Measurements from ENCODE around the gene CCDC187.
"Not testable (repeated sequence)": the region's sequence is repeated elsewhere in the genome, so short reads cannot be mapped to it uniquely, and the experiment has no call there.

CCDC187 gene

DNA sequence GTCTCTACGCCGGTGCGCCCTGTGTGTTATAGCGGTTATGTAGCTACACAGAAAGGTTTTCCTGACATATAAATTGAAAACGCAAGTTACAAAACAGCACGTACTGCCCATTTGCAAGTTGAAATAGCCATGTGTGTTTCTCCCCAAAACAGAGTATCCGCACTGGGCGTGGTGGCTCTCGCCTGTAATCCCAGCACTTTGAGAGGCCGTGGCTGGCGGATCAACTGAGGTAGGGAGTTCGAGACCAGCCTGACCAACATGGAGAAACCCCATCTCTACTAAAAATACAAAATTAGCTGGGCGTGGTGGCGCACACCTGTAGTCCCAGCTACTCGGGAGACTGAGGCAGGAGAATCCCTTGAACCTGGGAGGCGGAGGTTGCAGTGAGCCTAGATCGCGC is 37.3 kb downstream of the CCDC187 start:
- not testable (repeated sequence) for DNase-seq (ENCODE audit: low read depth)

DNA sequence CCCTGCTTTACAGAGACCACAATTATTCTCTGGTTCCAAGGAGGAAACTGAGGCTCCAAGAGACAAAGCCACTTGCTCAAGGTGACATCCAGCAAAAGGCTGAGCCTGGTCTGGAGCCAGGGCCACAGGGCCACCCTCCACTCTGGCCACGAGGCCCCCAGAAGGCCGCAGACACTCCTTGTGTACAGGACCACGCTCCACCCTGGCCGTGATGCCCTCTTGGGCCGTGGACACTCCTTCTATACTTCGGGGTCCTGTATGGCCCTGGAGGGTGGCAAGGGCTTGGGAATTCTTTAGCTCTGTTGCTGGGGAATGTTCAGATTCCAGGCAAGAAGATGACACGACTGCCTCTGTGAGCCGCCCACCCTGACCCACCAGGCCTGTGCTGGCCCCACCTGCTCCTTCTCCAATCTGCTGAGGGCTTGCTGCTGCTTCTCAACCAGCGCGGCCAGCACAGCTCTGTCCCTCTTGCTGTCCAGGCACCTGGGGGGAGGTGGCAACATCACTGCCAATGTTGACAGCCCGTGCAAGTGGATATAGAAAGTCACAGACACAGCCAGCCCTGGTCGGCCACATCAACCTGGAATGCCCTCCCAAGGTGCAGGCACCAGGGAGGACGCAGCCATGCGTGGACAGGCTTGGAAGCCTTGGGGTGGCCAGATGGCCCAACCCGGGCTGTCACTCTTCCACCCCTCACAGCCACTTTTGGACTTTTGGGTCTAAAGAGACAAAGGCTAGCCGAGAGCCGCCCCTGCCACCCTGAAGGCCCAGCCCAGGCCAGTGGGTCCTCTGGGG is 38.1 kb downstream of the CCDC187 start:
- DNase-seq (ENCODE audit: low read depth), result no peak

DNA sequence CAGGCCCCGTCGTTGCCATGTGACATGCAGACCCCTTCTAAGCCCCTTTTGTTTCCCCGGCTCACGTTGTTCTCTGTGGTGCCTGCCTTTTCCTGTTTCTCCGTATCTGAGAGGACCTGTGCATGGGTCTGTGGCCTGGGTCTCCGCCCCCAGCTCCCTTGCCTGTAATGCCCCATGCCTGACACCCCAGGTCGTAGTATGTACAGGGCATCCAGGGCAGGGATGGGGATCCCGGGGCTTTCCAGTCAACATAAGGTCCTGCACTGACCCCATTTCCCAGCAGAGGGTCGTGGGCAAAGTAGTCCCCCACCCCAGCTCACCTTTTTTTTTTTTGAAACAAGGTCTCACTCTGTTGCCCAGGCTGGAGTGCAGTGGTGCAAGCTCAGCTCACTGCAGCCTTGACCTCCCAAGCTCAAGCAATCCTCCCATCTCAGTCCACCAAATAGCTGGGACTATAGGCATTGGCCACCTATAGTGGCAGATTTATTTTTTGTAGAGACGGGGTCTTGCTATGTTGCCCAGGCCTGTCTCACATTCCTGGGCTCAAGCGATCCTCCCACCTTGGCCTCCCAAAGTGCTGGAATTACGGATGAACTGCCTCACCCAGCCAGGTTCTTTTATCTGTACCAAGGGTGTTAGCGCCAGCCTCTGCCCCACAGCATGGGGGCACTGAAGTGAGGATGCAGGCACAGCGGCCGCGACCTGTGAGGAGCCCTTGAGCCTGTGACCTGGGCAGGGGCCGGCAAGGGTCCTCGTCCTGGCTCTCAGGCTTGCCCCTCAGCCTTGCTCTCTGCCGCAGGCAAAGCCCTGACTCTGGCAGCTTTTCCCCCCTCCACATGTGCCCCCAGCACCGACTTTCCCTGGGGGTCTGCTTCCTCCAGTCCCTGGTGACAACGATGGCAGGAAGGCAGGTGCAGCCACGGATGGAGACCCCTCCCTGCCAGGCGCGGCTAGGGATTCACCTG is 39.2 kb downstream of the CCDC187 start:
- DNase-seq (ENCODE audit: low read depth), result no peak

DNA sequence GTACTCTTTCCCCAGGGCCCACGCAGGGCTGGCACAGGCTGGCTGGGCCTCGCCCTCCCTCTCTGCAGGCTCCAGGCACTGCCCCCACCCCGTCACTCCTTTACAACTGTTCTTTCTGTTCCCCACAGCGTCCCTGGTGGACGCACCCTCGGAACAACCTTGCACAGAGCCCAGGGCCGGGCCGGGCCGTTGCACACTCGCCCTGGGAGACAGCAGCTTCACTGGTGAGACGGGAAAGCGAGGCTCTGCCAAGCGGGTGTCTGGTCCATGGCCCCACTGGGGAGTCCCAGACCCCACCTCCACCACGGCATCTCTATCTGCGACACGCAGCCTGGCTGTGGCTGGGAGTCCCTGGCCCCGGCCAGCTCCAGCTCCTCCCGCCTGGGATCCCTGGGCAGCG is 39.9 kb downstream of the CCDC187 start:
- no peak for DNase-seq (ENCODE audit: low read depth)

DNA sequence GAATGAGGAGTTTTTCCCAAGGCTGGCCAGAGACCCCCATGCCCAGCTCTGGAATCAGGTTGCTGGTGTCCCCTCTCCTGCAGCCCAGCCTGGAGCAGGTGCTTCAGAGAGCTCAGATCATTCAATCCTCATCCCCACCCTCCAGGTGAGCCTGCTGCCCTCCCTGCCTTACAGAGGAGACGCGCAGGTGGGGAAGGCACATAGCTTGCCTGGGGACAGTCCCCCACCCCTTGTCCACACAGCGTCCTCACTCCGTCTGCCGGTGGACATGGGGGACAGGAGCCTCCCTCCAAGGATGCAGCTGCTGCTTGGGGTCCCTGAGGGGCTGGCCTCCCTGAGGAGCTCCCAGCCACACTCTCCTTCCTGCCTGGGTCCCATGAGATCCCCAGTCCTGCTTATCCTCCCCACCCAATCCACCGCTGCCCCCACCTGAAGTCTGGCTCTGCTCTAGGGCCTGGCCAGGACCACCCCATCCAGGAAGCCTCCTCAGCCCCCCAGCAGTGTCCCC is 41.2 kb downstream of the CCDC187 start:
- no peak for DNase-seq (ENCODE audit: low read depth)

DNA sequence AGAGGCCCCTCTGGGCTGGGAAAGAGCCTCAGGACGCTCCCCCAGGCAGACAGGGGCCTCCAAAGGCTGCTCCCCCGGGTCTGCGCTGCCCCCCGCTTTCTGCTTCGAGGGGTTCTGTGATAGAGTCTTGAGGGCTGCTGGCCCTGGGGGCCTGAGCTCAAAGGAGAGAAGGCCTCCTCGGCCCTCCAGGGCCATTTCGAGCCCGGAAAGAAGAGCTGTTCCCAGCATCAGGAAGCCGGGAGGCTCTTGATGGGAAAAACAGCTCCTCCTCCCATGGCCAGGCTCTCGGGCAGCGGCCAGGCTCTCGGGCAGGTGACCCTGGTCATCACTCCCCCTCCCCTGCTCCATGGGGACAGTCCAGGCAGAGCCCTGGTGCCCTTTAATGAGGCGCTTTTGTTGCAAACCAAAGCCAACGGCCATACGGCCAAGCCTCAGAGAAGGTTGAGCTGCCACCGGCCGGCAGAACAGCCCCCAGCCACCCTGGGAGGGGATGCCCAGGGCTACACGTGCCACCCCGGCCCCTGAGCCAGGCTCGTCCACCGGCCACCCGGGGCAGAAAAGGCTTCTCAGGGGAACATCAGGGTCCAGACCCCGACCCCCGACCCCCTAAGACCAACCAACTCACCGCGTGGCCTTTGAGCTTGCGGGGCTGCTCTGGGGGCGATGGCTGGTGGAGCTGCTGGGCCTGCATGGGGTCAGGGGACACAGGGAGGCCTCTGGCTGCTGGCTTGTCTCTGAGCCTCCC is 42.0 kb downstream of the CCDC187 start:
- DNase-seq (ENCODE audit: low read depth), result no peak

DNA sequence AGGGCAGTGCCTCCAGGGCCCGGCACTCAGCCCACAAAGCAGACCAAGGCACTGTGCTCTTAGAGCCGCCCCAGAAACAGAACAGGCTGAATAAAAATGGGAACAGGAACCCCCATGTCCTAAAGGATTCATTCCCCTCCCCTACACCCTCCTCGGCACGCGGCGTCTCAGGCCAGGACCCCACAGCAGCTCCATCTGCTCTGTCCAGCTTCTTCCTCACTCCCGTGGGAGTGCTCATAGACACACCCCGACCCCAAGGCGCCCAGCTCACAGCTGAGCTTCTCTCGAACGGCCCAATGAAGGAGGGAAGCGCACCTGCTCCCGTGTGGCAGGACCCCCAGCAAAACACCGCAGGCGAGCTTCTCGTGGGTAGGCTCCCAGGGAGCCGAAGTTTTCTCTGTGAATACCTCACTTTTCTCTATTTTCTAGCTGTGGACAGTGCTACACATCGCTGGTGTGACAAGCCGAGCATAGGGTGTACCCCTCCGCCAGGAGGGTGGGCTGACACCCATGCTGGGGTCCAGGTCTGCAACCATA is 42.9 kb downstream of the CCDC187 start:
- DNase-seq (ENCODE audit: low read depth), result no peak

DNA sequence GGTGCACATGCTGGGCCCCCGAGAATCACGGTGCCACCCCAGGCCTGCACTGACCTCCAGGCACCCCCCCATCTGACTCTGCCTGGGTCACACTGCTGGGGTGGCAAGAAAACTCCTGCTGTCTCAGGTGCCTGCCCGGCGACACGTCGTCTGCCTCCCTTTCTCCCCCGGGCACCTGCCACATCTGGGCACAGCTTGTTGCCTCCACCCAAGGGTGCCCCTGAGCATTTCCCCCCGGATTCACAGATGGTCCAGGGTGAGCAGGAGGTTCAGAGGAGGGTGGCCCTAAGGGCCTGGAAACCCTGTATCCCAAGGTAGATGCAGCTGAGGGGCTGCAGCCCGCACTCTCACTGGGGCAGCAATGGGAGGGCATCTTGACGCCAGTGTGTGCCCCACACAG is 43.4 kb downstream of the CCDC187 start:
- DNase-seq (ENCODE audit: low read depth), result no peak

DNA sequence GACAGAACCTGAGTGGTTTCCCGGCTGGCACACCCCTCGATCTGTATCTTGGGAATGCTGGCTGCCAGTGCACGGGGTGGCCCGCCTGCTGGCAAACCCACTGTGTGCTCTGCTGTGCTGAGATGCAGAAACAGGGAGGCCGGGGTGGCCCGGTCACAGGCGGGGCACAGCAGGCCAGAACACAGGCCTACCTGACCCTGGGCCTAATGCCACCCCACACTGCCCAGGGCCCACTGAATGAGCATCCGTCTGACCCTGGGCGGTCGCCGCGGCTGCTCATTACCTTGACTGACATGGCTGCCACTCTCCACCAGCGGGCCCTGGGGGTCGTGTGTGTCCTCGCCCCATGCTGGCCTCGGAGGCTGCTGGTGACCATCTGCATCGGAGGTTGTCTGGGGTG is 44.1 kb downstream of the CCDC187 start:
- DNase-seq (ENCODE audit: low read depth), result no peak

DNA sequence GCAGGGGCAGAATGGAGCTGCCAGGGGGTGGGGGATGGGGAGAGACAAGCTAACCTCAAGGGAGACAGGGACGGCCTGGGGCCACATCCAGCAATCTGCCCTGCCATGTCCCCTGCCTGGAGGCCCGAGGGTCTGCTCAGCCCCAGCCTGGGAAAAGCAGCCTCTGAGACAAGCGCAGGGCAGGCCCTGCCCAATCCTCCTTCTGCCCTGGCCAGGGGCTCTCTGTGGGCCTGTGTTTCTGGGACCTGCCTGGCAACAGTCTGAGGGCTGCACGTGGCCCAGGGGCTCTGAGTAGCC is 44.4 kb downstream of the CCDC187 start:
- no peak for DNase-seq (ENCODE audit: low read depth)

DNA sequence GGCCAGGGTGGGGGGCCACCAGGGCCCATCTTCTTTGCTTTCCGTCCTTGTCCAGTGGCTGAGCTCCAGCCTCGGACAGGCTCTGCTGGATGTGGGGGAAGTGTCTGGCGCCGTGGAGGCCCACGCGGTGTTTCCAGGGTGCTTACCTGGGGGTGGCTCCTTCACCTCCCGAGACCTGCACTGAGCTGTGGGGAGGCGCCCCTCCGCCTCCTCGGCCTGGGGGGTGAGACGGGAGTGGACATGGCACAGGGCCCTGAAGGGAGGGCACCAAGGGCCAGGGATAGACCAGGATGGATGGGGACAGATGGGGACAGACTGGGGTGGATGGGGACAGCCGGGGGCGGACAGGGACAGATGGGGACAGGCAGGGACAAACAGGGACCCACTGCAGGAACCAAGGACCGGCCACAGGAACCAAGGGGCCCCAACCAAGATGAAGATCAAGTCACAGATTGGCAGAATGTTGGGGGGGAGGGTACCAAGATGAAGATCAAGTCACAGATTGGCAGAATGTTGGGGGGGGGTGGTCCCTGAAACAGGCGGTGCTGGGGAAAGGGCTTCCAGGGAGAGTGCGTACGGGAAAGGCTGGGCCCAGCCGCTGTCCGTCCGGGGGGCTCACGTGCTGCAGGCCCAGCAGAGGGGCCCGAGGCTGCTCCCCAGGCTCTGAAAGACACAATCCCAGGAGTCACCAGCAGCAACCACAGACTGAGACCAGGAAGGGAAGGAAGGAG is 44.9 kb downstream of the CCDC187 start:
- no peak for DNase-seq (ENCODE audit: low read depth)

DNA sequence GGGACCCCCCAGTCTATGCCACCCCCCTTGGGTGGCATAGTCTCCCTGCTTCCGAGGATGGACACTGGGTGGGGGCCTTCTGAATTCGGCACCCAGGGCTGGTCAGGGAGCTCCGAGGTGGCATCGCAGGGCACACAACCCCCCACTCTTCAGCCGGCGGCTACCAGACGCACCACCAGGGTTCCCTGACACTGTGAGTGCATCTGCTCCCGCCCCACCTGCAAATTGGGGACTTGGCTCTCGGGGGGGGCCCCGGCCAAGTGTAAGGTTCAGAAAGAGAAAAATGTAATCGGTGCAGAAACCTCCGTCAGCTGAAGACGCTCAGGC is 45.6 kb downstream of the CCDC187 start:
- no peak for DNase-seq (ENCODE audit: low read depth)

DNA sequence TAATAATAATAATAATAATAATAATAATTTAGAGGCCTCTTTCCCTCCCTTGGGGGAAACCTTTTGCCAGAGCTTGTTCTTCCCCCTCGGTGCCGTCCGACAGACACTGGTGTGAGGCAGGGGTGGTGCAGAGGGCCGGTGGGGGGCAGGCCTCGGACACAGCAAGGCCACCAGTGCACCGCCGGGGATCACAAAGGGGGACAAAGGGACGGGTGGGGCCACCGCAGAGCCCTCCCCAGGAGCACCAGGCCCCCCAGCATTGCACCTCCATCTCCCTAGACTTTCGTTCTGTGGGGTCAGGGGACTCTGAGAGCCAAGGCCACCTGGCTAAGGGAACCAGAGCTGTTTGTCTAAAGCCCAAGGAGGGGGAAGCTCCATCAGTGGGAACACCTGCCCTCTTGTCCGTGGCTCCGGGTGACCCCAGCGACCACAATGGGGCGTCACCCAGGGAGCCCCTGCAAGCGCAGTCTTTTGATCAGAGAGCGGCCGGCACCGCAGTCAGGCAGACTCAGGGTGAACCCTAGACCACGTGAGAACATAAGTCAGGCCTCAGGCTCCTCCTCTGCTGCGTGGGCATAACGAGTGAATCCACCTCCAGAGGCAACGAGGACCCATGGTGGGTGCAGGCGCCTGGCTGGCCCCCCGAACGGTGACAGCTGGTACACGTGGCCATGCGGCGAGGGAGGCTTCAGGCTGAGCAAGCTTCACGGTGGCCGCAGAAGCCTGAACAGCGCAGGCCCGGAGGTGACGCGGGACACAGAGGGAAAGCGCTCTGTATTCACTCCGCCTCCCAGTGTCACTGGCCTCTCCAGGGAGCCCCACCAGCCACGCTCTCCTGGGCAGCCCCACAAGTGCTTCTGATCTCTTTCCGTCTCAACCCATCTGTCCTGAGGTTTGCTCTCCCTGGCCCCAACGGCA is 46.3 kb downstream of the CCDC187 start:
- no peak for DNase-seq (ENCODE audit: low read depth)

DNA sequence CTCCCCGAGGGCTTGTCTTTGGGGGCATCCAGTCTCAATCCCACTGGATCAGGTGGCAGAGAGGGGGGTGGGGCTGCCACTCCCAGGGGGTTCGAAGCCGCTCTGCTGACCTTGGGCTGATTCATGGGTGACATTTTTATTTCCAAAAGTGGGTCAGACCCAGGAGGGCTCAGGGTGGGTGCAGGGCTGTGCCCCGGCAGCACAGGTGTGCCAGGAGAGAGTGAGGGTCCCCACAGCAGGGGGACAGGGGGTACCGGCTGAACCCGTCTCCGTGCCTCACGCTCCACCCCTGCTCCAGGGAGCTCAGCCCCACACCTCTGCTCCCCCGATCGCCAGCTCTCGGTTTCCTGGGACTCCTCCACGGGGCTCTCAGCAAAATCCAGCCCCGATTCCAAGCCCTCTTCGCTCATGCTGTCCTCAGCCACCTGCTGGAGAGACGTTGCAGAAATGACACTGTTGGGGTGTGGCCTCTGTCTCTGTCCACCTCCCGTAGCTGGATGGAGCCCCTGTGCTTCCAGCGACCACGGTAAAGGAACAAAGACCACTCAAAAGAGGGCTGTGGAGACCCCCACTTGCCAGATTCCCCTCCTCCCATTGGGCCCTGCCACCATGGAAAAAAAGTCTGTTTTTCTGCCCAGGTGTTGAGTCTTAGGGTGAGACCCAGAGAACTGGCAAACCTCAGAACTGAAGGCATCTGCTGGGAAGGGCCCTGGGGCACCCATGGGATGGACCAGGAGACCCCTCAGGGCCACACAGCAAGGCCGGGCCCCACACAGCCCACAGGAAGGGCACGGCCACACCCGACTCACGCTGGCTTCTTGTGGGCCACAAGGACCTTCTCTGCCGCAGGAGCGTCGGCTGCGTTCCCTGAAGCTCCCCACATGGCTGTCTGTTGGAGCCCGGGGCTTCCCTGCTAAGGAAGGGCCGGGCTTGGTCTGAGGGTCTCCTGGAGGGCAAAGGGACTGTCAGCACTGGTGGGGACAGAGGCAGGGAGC is 47.7 kb downstream of the CCDC187 start:
- no peak for DNase-seq (ENCODE audit: low read depth)

DNA sequence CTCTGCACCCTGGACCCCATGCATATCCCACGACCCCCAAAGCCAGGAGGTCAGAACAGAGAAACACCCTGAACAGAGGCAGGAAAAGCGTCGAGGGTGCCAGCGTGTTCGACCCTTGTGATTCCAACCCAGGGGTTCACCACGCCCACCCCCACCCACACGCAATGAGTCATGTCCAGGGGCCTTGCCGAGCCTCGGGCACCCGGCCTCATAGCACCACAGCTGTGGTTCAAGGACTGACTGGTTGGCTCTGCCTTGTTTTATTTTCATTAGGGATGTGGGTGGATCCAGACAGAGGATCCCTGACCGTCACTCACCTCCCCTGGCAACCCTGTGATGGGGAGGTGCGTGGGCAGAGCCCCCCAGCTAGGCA is 48.7 kb downstream of the CCDC187 start:
- DNase-seq (ENCODE audit: low read depth), result no peak

DNA sequence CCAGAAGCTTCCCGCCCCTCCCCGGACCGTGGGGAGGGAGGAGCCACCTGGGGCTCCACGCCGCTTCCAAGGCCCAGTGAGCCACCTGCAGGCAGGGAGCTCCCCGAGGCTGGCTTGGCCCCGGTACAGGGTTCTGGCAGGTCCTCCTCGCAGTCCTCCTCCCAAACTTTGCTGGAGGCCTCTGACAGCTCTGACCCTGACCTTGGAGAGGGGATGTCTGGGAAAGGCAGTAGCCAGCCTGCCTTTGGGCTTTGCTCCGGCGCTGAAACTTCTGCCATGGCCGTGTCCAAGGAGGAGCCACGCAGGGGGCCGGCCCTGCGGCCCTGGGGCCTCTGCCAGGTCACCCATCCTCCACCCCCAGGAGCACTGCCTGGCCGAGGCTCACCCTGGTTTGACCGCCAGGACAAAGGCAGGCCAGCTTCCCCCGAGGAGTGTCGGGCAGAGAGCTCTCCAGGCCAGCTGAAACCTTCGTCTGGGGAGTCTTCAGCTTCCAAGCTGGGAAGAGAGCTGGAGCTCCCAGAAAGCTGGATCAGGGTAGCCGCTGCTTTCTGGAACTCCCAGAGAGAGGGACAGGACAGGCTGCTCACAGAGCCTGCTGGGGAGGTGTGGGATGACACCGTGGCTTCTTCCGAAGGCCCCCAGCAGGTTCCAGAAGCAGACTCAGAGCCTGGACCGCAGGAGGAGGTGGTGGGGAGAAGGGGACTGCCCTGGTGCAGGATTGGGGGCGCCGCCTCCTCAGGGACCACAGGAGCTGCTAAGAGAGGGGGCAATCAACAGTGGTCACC is 49.3 kb downstream of the CCDC187 start:
- no peak for DNase-seq (ENCODE audit: low read depth)

DNA sequence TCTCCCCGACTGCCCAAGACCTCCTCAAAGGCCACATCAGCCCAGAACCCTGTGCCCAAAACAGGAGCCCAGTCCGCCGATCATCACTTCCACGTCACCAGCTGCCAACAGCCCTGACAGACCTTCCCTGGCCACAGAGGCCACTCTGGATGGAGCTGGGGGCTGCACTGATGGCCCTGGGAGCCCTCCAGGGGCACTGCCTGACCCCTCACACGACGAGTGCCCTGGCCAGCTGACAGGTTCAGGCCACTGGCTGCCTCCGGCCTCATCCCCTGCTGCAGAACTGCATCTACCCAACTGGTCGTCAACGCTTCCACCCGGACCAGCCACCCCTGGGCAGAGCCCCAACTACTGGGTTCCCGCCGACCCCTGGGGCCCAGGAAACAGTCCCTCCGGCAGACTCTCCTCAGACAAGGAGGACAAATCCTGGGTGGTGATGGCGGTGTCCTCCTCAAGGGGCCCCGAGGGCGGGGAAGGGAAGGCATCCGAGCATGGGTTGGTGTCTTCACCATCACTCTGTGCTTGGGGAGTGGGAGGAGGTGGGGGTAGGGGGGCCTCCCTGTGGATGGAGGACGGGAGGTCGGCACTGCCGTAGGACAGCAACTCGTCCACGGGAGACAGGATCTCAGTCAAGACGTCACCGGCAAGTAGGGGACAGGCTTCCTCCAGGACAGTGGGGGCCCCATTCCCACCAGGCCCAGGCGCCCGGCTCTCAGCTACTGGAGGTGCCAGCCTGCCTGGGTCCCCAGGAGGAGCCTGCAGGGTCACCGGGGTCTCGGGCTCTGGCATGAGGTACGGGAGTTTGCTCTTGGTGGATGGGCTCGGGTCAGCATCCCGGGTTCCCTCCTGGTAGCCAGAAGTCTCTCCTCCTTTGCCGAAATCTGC is 50.4 kb downstream of the CCDC187 start:
- no peak for DNase-seq (ENCODE audit: low read depth)

DNA sequence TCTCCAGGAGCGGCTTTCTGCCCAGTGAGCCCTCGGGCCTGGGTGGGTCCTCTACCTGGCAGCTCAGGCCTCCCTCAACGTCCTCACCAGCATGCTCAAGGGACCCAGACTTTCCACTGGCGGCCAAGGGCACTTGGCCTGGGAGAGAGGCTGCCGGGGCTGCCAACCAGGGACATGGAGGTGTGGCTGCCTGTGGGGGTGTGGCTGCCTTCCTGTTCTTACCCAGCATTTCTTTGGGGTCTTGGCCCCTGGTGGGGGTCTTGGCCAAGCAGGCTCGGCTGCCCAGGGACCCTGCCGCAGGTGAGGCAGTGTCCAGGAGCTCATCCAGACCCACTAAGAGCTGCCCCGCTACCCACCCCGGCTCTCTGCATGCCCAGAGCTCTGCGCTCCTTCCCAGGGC is 51.0 kb downstream of the CCDC187 start:
- DNase-seq (ENCODE audit: low read depth), result no peak
